OCI-LY7 (cell line): ENCODE results near the gene SPRY4.

Source experiments
- EZH2phosphoT487 ChIP-seq: fragments of 200-600 bp; sonication (generic); IDR thresholded peaks from 2 replicates; pipeline ENCODE4 v1.6.1; 2018; ENCODE audit warnings: low read depth, borderline replicate concordance, mild to moderate bottlenecking, mixed run types, antibody characterized with exemption, low read length, moderate library complexity, mixed read lengths
- TF ChIP-seq, protein P1 (sequence below): fragments of 200-600 bp; sonication (generic); conservative IDR thresholded peaks from 2 replicates; pipeline ENCODE4 v1.5.1; 2014; ENCODE audit warnings: mild to moderate bottlenecking, antibody characterized with exemption, low read length, moderate library complexity, mixed read lengths

GRCh38 chr5:142358648-142359047 is 33.8 kb upstream of the SPRY4 start:
- TF ChIP-seq, protein P1, sequence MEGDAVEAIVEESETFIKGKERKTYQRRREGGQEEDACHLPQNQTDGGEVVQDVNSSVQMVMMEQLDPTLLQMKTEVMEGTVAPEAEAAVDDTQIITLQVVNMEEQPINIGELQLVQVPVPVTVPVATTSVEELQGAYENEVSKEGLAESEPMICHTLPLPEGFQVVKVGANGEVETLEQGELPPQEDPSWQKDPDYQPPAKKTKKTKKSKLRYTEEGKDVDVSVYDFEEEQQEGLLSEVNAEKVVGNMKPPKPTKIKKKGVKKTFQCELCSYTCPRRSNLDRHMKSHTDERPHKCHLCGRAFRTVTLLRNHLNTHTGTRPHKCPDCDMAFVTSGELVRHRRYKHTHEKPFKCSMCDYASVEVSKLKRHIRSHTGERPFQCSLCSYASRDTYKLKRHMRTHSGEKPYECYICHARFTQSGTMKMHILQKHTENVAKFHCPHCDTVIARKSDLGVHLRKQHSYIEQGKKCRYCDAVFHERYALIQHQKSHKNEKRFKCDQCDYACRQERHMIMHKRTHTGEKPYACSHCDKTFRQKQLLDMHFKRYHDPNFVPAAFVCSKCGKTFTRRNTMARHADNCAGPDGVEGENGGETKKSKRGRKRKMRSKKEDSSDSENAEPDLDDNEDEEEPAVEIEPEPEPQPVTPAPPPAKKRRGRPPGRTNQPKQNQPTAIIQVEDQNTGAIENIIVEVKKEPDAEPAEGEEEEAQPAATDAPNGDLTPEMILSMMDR, result no peak
- TF ChIP-seq EZH2phosphoT487, result no peak
